Activated CD8-positive, alpha-beta T cell treated with anti-CD3 and anti-CD28 coated beads for 36 hours (primary cell): ENCODE data around the gene TBL3. TPM values are rescaled to one million over a fixed set of nuclear protein-coding genes. Genes with fewer than 3 reads are reported as not detected.

ENCODE experiments used
- ATAC-seq: fragments of 200-7000 bp; cut with Tn5 transposase; one replicate; pipeline ENCODE4 v1.10.0; 2021; ENCODE audit warnings: mild to moderate bottlenecking, moderate library complexity
- CTCF ChIA-PET: fragments of 350-600 bp; sonication (Branson Sonifier 250); formaldehyde crosslinking; loops from one replicate; lab custom pipeline; 2021; ENCODE audit warnings: antibody characterized with exemption; lab: Charles Lee
- POLR2A ChIA-PET: fragments of 350-600 bp; sonication (Branson Sonifier 250); formaldehyde crosslinking; loops from one replicate; lab custom pipeline; 2021; ENCODE audit warnings: antibody characterized with exemption; lab: Charles Lee
- DNase-seq: peaks from one replicate; pipeline ENCODE4 v3.0.0-alpha.2; 2020
- H3K27ac Mint-ChIP-seq: one replicate; pipeline ENCODE4 v1.8.0; 2021; ENCODE audit warnings: mild to moderate bottlenecking, mixed read lengths
- H3K27me3 Mint-ChIP-seq: one replicate; pipeline ENCODE4 v1.8.0; 2021; ENCODE audit warnings: mixed read lengths
- H3K36me3 Mint-ChIP-seq: one replicate; pipeline ENCODE4 v1.8.0; 2021; ENCODE audit warnings: low read depth, mixed read lengths
- H3K4me1 Mint-ChIP-seq: one replicate; pipeline ENCODE4 v1.8.0; 2021; ENCODE audit warnings: low read depth, mixed read lengths
- H3K4me3 Mint-ChIP-seq: one replicate; pipeline ENCODE4 v1.8.0; 2021; ENCODE audit warnings: mild to moderate bottlenecking, moderate library complexity, mixed read lengths
- H3K9me3 Mint-ChIP-seq: one replicate; pipeline ENCODE4 v1.8.0; 2021; ENCODE audit warnings: mixed read lengths
- CTCF ChIP-seq: fragments of 200-600 bp; IDR thresholded peaks from one replicate; pipeline ENCODE4 v1.8.0; 2022; ENCODE audit warnings: antibody characterized with exemption, mild to moderate bottlenecking
- intact Hi-C: fragments of 100-400 bp; cut with micrococcal nuclease; formaldehyde crosslinking; loops from one replicate; pipeline ENCODE4 v1.10.0; 2022
- total RNA-seq, 2 experiments: library from RNA; stranded (reverse); gene quantifications; one replicate each; pipeline ENCODE4 v1.2.3, GENCODE V29; 2021

The TBL3 gene
- total RNA-seq, 2 experiments from 2014 or later, result 54.4 to 56.0 TPM

GRCh38 chr16:1976216-1976520 is 4.3 kb downstream of the TBL3 start:
- POLR2A ChIA-PET, result interaction anchor here (0.8 to 29.2 kb wide), 5 partner anchors 8 to 179 kb away, joined by 3 to 505 read pairs (median 4); partner anchors contain the start of genes GFER, NDUFB10, RNF151 and RPS2
- CTCF ChIA-PET, result no interaction called here

GRCh38 chr16:1976951-1977874 is 5.4 kb downstream of the TBL3 start:
- intact Hi-C loops, result no loop called here
- TF ChIP-seq CTCF, result no peak

More at GRCh38 chr16:1976216-1976520, 4.3 kb downstream of the TBL3 start:
- TF ChIP-seq CTCF, result no peak
- Mint-ChIP-seq H3K4me3 (no peak overlapping the region), H3K27ac (no peak overlapping the region), H3K27me3 (peaks cover 10% of the 10 kb centered on the region), H3K4me1 (peaks cover 20% of the 10 kb centered on the region), H3K36me3 (peaks cover 46% of the 10 kb centered on the region), H3K9me3 (no peaks in the 10 kb centered on the region)
- no peak for ATAC-seq
- intact Hi-C loops, result no loop called here
- no peak for DNase-seq

GRCh38 chr16:1977875-1978268 is 6.0 kb downstream of the TBL3 start:
- CTCF ChIA-PET, result no interaction called here
- Mint-ChIP-seq H3K27me3 (peaks cover 26% of the 10 kb centered on the region), H3K4me1 (peaks cover 16% of the 10 kb centered on the region), H3K4me3 (no peak overlapping the region), H3K9me3 (no peaks in the 10 kb centered on the region), H3K36me3 (peaks cover 37% of the 10 kb centered on the region), H3K27ac (no peak overlapping the region)
- DNase-seq, result no peak
- POLR2A ChIA-PET, result interaction anchor here (1.1 to 29.2 kb wide), 3 partner anchors 10 to 18 kb away, joined by 3 to 505 read pairs (median 20); partner anchors contain the start of genes NDUFB10, RNF151, RPS2 and TBL3
- TF ChIP-seq CTCF, result no peak
- intact Hi-C loops, result no loop called here
- no peak for ATAC-seq

More at GRCh38 chr16:1976951-1977874, 5.4 kb downstream of the TBL3 start:
- Mint-ChIP-seq H3K9me3 (no peaks in the 10 kb centered on the region), H3K36me3 (peaks cover 39% of the 10 kb centered on the region), H3K27ac (no peak overlapping the region), H3K4me1 (peaks cover 20% of the 10 kb centered on the region), H3K27me3 (peaks cover 19% of the 10 kb centered on the region), H3K4me3 (no peak overlapping the region)
- no peak for ATAC-seq
- no peak for DNase-seq
- POLR2A ChIA-PET, result interaction anchor here (1.1 to 29.2 kb wide), 3 partner anchors 10 to 19 kb away, joined by 3 to 505 read pairs (median 20); partner anchors contain the start of genes NDUFB10, RNF151, RPS2 and TBL3
- CTCF ChIA-PET, result no interaction called here

- no peak for ATAC-seq
- Mint-ChIP-seq H3K27me3 (peaks cover 29% of the 10 kb centered on the region), H3K27ac (no peak overlapping the region), H3K9me3 (no peaks in the 10 kb centered on the region), H3K4me3 (no peak overlapping the region), H3K36me3 (peaks cover 34% of the 10 kb centered on the region), H3K4me1 (peaks cover 15% of the 10 kb centered on the region)
- ChIA-PET POLR2A (interaction anchor here (0.7 to 29.2 kb wide), 4 partner anchors 9 to 17 kb away, joined by 3 to 505 read pairs (median 12); partner anchors contain the start of genes NDUFB10, RNF151, RPS2 and TBL3), CTCF (no interaction called here)
- DNase-seq, result no peak
- intact Hi-C loops, result no loop called here
- no peak for TF ChIP-seq CTCF
Measured at GRCh38 chr16:1978476-1979120, 6.7 kb downstream of the TBL3 start.
